ENCODE data around the gene NUP133. TPM values are rescaled to one million over a fixed set of nuclear protein-coding genes. Genes with fewer than 3 reads are reported as not detected.

NUP133 gene
- total RNA-seq, 3 donors from 2014 or later = 29.4 to 48.4 (median 31.8) TPM

DNA sequence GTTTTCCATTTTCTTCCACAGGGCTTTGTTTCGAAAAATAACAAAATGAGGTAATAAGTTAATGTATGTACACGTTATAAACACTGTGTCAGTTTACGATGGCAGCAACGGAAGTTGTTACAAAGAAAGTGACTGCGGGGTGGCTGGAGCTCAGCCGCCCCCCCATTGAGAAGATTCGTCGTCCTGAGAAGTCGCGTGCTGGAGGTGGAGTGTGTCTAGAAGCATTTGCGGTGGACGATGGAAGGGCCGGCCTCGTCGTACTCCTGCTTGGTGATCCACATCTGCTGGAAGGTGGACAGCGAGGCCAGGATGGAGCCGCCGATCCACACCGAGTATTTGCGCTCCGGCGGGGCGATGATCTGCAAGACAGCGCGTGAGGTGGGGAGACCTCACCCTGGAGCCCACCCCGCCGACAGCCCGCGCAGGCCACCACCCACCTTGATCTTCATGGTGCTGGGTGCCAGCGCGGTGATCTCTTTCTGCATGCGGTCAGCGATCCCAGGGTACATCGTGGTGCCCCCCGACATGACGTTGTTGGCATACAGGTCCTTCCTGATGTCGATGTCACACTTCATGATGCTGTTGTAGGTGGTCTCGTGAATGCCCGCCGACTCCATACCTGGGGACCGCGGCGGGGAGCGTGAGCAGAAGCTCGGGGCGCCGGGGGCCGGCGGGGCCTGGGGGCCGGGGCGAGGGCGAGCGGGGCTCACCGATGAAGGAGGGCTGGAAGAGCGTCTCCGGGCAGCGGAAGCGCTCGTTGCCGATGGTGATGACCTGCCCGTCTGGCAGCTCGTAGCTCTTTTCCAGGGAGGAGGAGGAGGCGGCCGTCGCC lies 76.6 kb downstream of the NUP133 start:
- peaks cover 6 to 16% of the 10 kb centered on the region in 2 donors for H3K4me1 ChIP-seq
- H3K27ac ChIP-seq = no peak overlapping the region
- intact Hi-C loops (cut with DNase I; ENCODE audit: low total_unique reads) = no loop called here
- TF ChIP-seq CTCF (IDR thresholded peaks at IDR 0.05) = no peak
- H3K27me3 ChIP-seq = peaks cover 4 to 71% of the 10 kb centered on the region in 2 donors
- no peaks in the 10 kb centered on the region for H3K9me3 ChIP-seq
- no peaks in the 10 kb centered on the region for H3K36me3 ChIP-seq
- peak overlapping the region in 2 of 3 donors; percentile 29 to 64 for H3K4me3 ChIP-seq
- DNase-seq (ENCODE audit: low spot score in 2 of 2) = no peak

GRCh38 chr1:229430761-229431283 lies 77.3 kb downstream of the NUP133 start:
- Histone ChIP-seq H3K27ac (no peak overlapping the region), H3K27me3 (peaks cover 4 to 76% of the 10 kb centered on the region in 2 donors), H3K36me3 (no peaks in the 10 kb centered on the region), H3K9me3 (no peaks in the 10 kb centered on the region), H3K4me1 (peaks cover 6 to 16% of the 10 kb centered on the region in 2 donors), H3K4me3 (peak overlapping the region in 1 of 3 donors; percentile 64)
- TF ChIP-seq POLR2A (IDR thresholded peaks at IDR 0.05) = no peak
- TF ChIP-seq POLR2AphosphoS5 (IDR thresholded peaks at IDR 0.05) = no peak
- TF ChIP-seq CTCF (IDR thresholded peaks at IDR 0.05) = no peak
- no peak for DNase-seq (ENCODE audit: low spot score in 2 of 2)
- intact Hi-C loops (cut with DNase I; ENCODE audit: low total_unique reads) = no loop called here

DNA sequence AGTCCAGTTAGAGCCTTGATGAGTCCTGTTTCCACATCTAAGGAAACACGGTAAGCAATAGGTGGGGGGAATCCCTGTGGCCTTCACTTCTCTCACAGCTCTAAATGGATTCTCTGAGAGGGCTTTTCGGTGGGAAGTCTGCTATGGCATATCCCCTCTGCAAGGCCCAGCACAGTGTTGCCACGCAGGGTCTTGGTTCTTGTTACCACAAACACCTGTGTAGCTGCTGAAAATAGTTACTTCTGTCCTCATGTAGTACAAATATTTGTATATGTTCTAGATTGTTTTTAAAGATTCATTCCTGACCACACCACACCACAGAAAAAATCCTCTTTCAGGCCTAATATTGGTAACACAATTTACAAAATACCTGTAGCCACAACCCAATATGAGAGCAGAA lies 79.9 kb downstream of the NUP133 start:
- intact Hi-C loops (cut with DNase I; ENCODE audit: low total_unique reads) = no loop called here
- H3K36me3 ChIP-seq = no peaks in the 10 kb centered on the region
- H3K9me3 ChIP-seq = peaks cover 3 to 5% of the 10 kb centered on the region in 2 donors
- peaks cover 0 to 55% of the 10 kb centered on the region in 2 donors for H3K27me3 ChIP-seq
- TF ChIP-seq CTCF (IDR thresholded peaks at IDR 0.05) (no peak), POLR2A (IDR thresholded peaks at IDR 0.05) (no peak), POLR2AphosphoS5 (IDR thresholded peaks at IDR 0.05) (no peak)
- no peak for DNase-seq (ENCODE audit: low spot score in 2 of 2)
- no peak overlapping the region for H3K27ac ChIP-seq
- no peak overlapping the region for H3K4me3 ChIP-seq
- H3K4me1 ChIP-seq = peaks cover 6 to 12% of the 10 kb centered on the region in 2 donors

- H3K36me3 ChIP-seq = no peaks in the 10 kb centered on the region
- H3K27ac ChIP-seq = no peak overlapping the region
- H3K9me3 ChIP-seq = peaks cover 3 to 5% of the 10 kb centered on the region in 2 donors
- peaks cover 0 to 48% of the 10 kb centered on the region in 2 donors for H3K27me3 ChIP-seq
- TF ChIP-seq POLR2A (IDR thresholded peaks at IDR 0.05) = no peak
- no peak for TF ChIP-seq POLR2AphosphoS5 (IDR thresholded peaks at IDR 0.05)
- TF ChIP-seq CTCF (IDR thresholded peaks at IDR 0.05) = no peak
- DNase-seq (ENCODE audit: low spot score in 2 of 2) = no peak
- no peak overlapping the region for H3K4me3 ChIP-seq
- intact Hi-C loops (cut with DNase I; ENCODE audit: low total_unique reads) = no loop called here
- peaks cover 6 to 11% of the 10 kb centered on the region in 2 donors for H3K4me1 ChIP-seq
These were observed 80.6 kb downstream of the NUP133 start for GRCh38 chr1:229427572-229427971.

DNA sequence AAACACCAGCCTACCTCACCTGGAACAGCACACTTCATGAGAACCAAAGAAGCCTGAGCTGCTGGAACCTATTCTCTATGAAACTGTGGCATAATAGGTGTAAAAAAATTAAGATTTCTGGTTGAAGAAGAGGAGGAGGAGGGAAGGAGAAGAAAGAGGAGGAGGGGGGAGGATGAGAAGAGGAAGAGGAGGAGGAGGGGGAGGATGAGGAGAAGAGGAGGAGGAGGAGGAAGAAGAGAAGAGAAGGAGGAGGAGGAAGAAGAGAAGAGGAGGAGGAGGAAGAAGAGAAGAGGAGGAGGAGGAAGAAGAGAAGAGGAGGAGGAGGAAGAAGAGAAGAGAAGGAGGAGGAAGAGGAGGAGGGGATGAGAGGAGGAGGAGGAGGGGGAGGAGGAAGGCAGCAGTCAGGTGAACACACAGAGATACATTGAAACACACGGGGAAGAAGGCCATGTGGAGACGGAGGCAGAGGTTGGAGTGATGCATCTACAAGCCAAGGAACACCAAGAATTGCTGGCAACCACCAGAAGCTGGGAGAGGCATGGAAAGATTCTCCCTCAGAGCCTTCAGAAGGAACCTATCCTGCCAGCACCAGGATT lies 82.5 kb downstream of the NUP133 start:
- Histone ChIP-seq H3K4me3 (no peak overlapping the region), H3K27ac (no peak overlapping the region), H3K9me3 (peaks cover 3 to 5% of the 10 kb centered on the region in 2 donors), H3K4me1 (no peaks in the 10 kb centered on the region), H3K27me3 (peaks cover 0 to 29% of the 10 kb centered on the region in 2 donors), H3K36me3 (no peaks in the 10 kb centered on the region)
- no peak for DNase-seq (ENCODE audit: low spot score in 2 of 2)
- intact Hi-C loops (cut with DNase I; ENCODE audit: low total_unique reads) = no loop called here
- TF ChIP-seq CTCF (IDR thresholded peaks at IDR 0.05) = no peak
- no peak for TF ChIP-seq POLR2A (IDR thresholded peaks at IDR 0.05)

All from breast epithelium (tissue), 4 donors.